Measurements from ENCODE around the gene MAN2C1.
"Not testable (repeated sequence)": the region's sequence is repeated elsewhere in the genome, so short reads cannot be mapped to it uniquely, and the experiment has no call there.

- not testable (repeated sequence) for TF ChIP-seq YY1 (IDR thresholded peaks at IDR 0.05; ENCODE audit: insufficient read depth, insufficient read length); ZNF274 (IDR thresholded peaks at IDR 0.05; ENCODE audit: low read depth, low read length); SUZ12 (IDR thresholded peaks at IDR 0.05; ENCODE audit: extremely low read depth, insufficient read depth, insufficient read length)
These were observed 49.0 kb downstream of the MAN2C1 start for GRCh38 chr15:75319231-75319897.
